ENCODE measurements around the gene NMNAT2. TPM values are rescaled to one million over a fixed set of nuclear protein-coding genes. Genes with fewer than 3 reads are reported as not detected.

NMNAT2 gene
- total RNA-seq, 1 experiment from 2014 or later: 4.7 TPM

- Mint-ChIP-seq H3K9me3 (ENCODE audit: unreplicated experiment) (no peaks in the 10 kb centered on the region), H3K4me1 (ENCODE audit: insufficient read depth, unreplicated experiment) (peaks cover 22% of the 10 kb centered on the region), H3K4me3 (ENCODE audit: unreplicated experiment) (no peak overlapping the region), H3K27me3 (ENCODE audit: insufficient read depth, unreplicated experiment) (no peaks in the 10 kb centered on the region), H3K27ac (ENCODE audit: low read depth, unreplicated experiment) (no peak overlapping the region), H3K36me3 (ENCODE audit: insufficient read depth, unreplicated experiment) (no peaks in the 10 kb centered on the region)
- intact Hi-C loops (cut with micrococcal nuclease): no loop called here
- no peak for DNase-seq (ENCODE audit: unreplicated experiment)
- ChIA-PET POLR2A (interaction anchor here (0.6 to 1.6 kb wide), 4 partner anchors 8 to 207 kb away, joined by 3 to 5 read pairs (median 3); no protein-coding TSS in a partner anchor), CTCF (interaction anchor here (0.6 to 11.9 kb wide), 2 partner anchors 16 to 371 kb away, joined by 3 to 101 read pairs; no protein-coding TSS in a partner anchor)
- TF ChIP-seq, protein P1, sequence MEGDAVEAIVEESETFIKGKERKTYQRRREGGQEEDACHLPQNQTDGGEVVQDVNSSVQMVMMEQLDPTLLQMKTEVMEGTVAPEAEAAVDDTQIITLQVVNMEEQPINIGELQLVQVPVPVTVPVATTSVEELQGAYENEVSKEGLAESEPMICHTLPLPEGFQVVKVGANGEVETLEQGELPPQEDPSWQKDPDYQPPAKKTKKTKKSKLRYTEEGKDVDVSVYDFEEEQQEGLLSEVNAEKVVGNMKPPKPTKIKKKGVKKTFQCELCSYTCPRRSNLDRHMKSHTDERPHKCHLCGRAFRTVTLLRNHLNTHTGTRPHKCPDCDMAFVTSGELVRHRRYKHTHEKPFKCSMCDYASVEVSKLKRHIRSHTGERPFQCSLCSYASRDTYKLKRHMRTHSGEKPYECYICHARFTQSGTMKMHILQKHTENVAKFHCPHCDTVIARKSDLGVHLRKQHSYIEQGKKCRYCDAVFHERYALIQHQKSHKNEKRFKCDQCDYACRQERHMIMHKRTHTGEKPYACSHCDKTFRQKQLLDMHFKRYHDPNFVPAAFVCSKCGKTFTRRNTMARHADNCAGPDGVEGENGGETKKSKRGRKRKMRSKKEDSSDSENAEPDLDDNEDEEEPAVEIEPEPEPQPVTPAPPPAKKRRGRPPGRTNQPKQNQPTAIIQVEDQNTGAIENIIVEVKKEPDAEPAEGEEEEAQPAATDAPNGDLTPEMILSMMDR (IDR thresholded peaks at IDR 0.05; ENCODE audit: unreplicated experiment): no peak
- no TSS peak for BruUV-seq (replicated peaks)
Measured at GRCh38 chr1:183263886-183264602, 154.1 kb downstream of the NMNAT2 start.

GRCh38 chr1:183262628-183263200 lies 155.5 kb downstream of the NMNAT2 start:
- no peaks in the 10 kb centered on the region for H3K36me3 Mint-ChIP-seq (ENCODE audit: insufficient read depth, unreplicated experiment)
- no TSS peak for BruUV-seq (replicated peaks)
- peaks cover 11% of the 10 kb centered on the region for H3K4me1 Mint-ChIP-seq (ENCODE audit: insufficient read depth, unreplicated experiment)
- H3K27ac Mint-ChIP-seq (ENCODE audit: low read depth, unreplicated experiment): no peak overlapping the region
- DNase-seq (ENCODE audit: unreplicated experiment): no peak
- POLR2A ChIA-PET: interaction anchor here (0.7 to 1.6 kb wide), 4 partner anchors 9 to 77 kb away, joined by 3 to 6 read pairs (median 4); partner anchors contain the start of gene LAMC2
- CTCF ChIA-PET: interaction anchor here (0.6 to 11.9 kb wide), 3 partner anchors 17 to 1241 kb away, joined by 3 to 101 read pairs (median 3); no protein-coding TSS in a partner anchor
- H3K4me3 Mint-ChIP-seq (ENCODE audit: unreplicated experiment): no peak overlapping the region
- TF ChIP-seq, protein P1 (IDR thresholded peaks at IDR 0.05; ENCODE audit: unreplicated experiment): no peak
- intact Hi-C loops (cut with micrococcal nuclease): no loop called here
- H3K27me3 Mint-ChIP-seq (ENCODE audit: insufficient read depth, unreplicated experiment): no peaks in the 10 kb centered on the region
- no peaks in the 10 kb centered on the region for H3K9me3 Mint-ChIP-seq (ENCODE audit: unreplicated experiment)

GRCh38 chr1:183259924-183260323 lies 158.3 kb downstream of the NMNAT2 start:
- no peaks in the 10 kb centered on the region for H3K36me3 Mint-ChIP-seq (ENCODE audit: insufficient read depth, unreplicated experiment)
- no peaks in the 10 kb centered on the region for H3K4me1 Mint-ChIP-seq (ENCODE audit: insufficient read depth, unreplicated experiment)
- TF ChIP-seq, protein P1 (IDR thresholded peaks at IDR 0.05; ENCODE audit: unreplicated experiment): no peak
- ChIA-PET CTCF (interaction anchor here (0.5 to 11.9 kb wide), 6 partner anchors 12 to 97 kb away, joined by 3 to 101 read pairs (median 3); no protein-coding TSS in a partner anchor), POLR2A (interaction anchor here (0.5 to 1.7 kb wide), 4 partner anchors 11 to 748 kb away, joined by 3 to 5 read pairs (median 3); no protein-coding TSS in a partner anchor)
- DNase-seq (ENCODE audit: unreplicated experiment): no peak
- no peak overlapping the region for H3K27ac Mint-ChIP-seq (ENCODE audit: low read depth, unreplicated experiment)
- H3K27me3 Mint-ChIP-seq (ENCODE audit: insufficient read depth, unreplicated experiment): no peaks in the 10 kb centered on the region
- intact Hi-C loops (cut with micrococcal nuclease): no loop called here
- H3K4me3 Mint-ChIP-seq (ENCODE audit: unreplicated experiment): no peak overlapping the region
- H3K9me3 Mint-ChIP-seq (ENCODE audit: unreplicated experiment): peaks cover 4% of the 10 kb centered on the region
- no TSS peak for BruUV-seq (replicated peaks)

GRCh38 chr1:183255073-183255472 lies 163.1 kb downstream of the NMNAT2 start:
- H3K9me3 Mint-ChIP-seq (ENCODE audit: unreplicated experiment): peaks cover 32% of the 10 kb centered on the region
- POLR2A ChIA-PET: interaction anchor here (0.7 to 1.6 kb wide), 2 partner anchors 10 to 46 kb away, joined by 3 to 5 read pairs; no protein-coding TSS in a partner anchor
- no TSS peak for BruUV-seq (replicated peaks)
- TF ChIP-seq, protein P1 (IDR thresholded peaks at IDR 0.05; ENCODE audit: unreplicated experiment): no peak
- no peak for DNase-seq (ENCODE audit: unreplicated experiment)
- no peak overlapping the region for H3K4me3 Mint-ChIP-seq (ENCODE audit: unreplicated experiment)
- CTCF ChIA-PET: interaction anchor here (0.9 to 1.7 kb wide), 3 partner anchors 8 to 255 kb away, joined by 3 to 5 read pairs (median 4); no protein-coding TSS in a partner anchor
- no peaks in the 10 kb centered on the region for H3K36me3 Mint-ChIP-seq (ENCODE audit: insufficient read depth, unreplicated experiment)
- H3K27me3 Mint-ChIP-seq (ENCODE audit: insufficient read depth, unreplicated experiment): no peaks in the 10 kb centered on the region
- peaks cover 13% of the 10 kb centered on the region for H3K4me1 Mint-ChIP-seq (ENCODE audit: insufficient read depth, unreplicated experiment)
- no peak overlapping the region for H3K27ac Mint-ChIP-seq (ENCODE audit: low read depth, unreplicated experiment)
- intact Hi-C loops (cut with micrococcal nuclease): no loop called here

Measured in MCF 10A (cell line).